Measurements from ENCODE around the gene MLLT1.

DNA sequence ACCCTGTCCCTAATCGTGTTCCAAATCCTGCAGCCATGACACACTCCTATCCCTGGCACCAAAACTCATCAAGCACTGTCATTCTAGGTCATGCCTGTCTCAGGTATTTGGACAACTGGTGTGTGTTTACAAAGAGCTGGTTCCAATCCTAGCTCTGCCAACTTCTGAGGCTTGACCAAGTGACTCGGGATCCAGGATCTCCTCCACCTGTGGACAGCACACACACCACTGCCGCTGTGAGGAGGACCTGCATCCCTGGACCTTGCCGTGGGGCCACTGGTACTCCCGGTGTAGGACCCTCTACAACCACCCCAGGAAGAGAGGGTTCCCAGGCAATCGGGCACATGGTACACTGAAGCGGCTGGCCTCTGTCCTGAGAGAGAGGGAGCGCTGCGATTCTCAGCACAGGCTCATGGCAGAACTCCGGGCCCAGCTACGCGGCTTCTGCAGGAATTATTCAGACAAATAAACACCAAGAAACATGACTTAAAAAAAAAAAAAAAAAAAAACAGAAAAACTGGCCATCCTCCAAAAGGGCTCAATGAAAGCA, 20.4 kb downstream of the MLLT1 start:
- TF ChIP-seq, protein P1, sequence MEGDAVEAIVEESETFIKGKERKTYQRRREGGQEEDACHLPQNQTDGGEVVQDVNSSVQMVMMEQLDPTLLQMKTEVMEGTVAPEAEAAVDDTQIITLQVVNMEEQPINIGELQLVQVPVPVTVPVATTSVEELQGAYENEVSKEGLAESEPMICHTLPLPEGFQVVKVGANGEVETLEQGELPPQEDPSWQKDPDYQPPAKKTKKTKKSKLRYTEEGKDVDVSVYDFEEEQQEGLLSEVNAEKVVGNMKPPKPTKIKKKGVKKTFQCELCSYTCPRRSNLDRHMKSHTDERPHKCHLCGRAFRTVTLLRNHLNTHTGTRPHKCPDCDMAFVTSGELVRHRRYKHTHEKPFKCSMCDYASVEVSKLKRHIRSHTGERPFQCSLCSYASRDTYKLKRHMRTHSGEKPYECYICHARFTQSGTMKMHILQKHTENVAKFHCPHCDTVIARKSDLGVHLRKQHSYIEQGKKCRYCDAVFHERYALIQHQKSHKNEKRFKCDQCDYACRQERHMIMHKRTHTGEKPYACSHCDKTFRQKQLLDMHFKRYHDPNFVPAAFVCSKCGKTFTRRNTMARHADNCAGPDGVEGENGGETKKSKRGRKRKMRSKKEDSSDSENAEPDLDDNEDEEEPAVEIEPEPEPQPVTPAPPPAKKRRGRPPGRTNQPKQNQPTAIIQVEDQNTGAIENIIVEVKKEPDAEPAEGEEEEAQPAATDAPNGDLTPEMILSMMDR (IDR thresholded peaks at IDR 0.05) = no peak
- TF ChIP-seq POLR2A (IDR thresholded peaks at IDR 0.05) = no peak
- TF ChIP-seq POLR2AphosphoS5 (IDR thresholded peaks at IDR 0.05; ENCODE audit: insufficient read depth in 1 of 2, low read depth in 1 of 2) = no peak

Measured in vagina (tissue), 2 donors.